Testis (tissue), 3 donors: Measurements from ENCODE around the gene TMEM213. TPM values are rescaled to one million over a fixed set of nuclear protein-coding genes. Genes with fewer than 3 reads are reported as not detected.

Experiments used
- DNase-seq: peaks from one replicate; pipeline ENCODE4 v3.0.0-alpha.2; 2019
- H3K27ac ChIP-seq, 2 donors: fragments of 200-600 bp; sonication (generic); one replicate each; pipeline ENCODE4 v1.5.1; 2019
- H3K27me3 ChIP-seq: fragments of 200-600 bp; sonication (generic); one replicate; pipeline ENCODE4 v1.5.1; 2019
- H3K36me3 ChIP-seq: fragments of 200-600 bp; sonication (generic); one replicate; pipeline ENCODE4 v1.5.1; 2017; ENCODE audit warnings: low read depth; ENCODE audit errors: missing control alignments
- H3K4me1 ChIP-seq: fragments of 200-600 bp; sonication (generic); one replicate; pipeline ENCODE4 v1.5.1; 2019
- H3K4me3 ChIP-seq, 2 donors: fragments of 200-600 bp; sonication (generic); one replicate each; pipeline ENCODE4 v1.5.1; 2017 to 2019
- H3K9me3 ChIP-seq: fragments of 200-600 bp; sonication (generic); one replicate; pipeline ENCODE4 v1.5.1; 2017
- POLR2A ChIP-seq: fragments of 450-650 bp; IDR thresholded peaks from one replicate; pipeline ENCODE4 v1.6.1; 2017; ENCODE audit warnings: antibody characterized with exemption, mild to moderate bottlenecking, moderate library complexity
- WGBS, 2 donors: methylation state at CpG; one replicate each; pipeline ENCODE4 v1.1.5; 2018; 5-methylcytosine and 5-hydroxymethylcytosine counted together
- intact Hi-C: fragments of 100-400 bp; cut with DNase I; formaldehyde crosslinking; loops from one replicate; pipeline ENCODE4 v1.15.1; 2023; ENCODE audit warnings: low total_unique reads
- polyA plus RNA-seq: library from polyadenylated mRNA; stranded (reverse); fragments of 350-450 nt; fragmentation: Illumina TruSeq; extraction: RNeasy Lipid Tissue Mini Kit (QIAGEN cat#74804); gene quantifications from one replicate; pipeline ENCODE4 v1.2.3, GENCODE V29; 2014; ENCODE audit warnings: low read depth, low replicate concordance; ENCODE audit not compliant: insufficient read depth
- total RNA-seq, 2 donors: library from RNA; depleted of rRNA; stranded (reverse); fragments of >200 nt; gene quantifications; one replicate each; pipeline ENCODE4 v1.2.3, GENCODE V29; 2016
- TF ChIP-seq, protein P1 (sequence below), 3 experiments: fragments of 450-650 bp in 2 of 3; fragments of 200-600 bp in 1 of 3; sonication (generic) in 1 of 3; IDR thresholded peaks; one replicate each; pipeline ENCODE4 v1.5.1; 2016 to 2019; ENCODE audit warnings: antibody characterized with exemption in 3 of 3, mild to moderate bottlenecking in 2 of 3, moderate library complexity in 1 of 3

TMEM213 gene
- total and polyA plus RNA-seq, 3 donors from 2014 or later, result 0.09 to 0.31 TPM; not detected in 1

DNA sequence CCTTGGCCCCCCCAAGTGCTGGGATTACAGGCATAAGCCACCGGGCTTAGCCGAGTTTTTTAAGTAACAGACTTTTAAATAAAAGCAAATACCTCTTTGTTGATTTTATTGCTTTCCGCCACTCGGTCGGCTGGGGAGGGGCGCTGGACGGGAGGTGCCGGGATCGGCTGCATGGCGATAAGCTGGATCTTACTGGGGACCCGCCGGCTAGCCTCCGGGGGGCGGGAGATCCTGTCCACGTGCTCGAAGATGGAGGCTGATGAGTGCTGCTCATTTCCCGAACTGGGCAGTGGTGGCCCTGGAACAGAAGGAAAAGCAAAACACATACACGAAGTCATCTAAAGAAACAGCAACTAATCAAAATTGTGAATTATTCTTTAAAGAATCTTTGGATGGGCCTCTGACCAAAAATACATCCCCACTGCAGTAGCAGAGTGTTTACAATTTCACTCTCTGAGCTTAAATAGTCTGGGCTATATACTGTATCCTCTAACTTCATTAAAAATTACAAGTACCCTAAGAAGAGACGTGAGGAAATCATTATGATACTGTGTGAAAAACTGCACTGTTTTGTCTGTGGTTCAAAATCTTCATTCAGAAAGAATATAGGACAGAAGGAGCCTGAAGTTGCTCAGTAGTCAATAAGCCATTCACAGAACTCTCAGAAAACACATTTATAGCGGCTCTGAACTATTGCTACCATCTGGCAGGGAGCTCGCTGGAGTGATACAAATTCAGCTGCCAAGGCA, 73.4 kb downstream of the TMEM213 start:
- Histone ChIP-seq H3K4me1 (no peaks in the 10 kb centered on the region), H3K36me3 (no peaks in the 10 kb centered on the region), H3K27me3 (no peaks in the 10 kb centered on the region), H3K9me3 (no peaks in the 10 kb centered on the region), H3K27ac (no peak overlapping the region), H3K4me3 (no peak overlapping the region)
- 92 to 96% methylated on average over 21 of the region's 21 CpGs for WGBS, 2 donors
- TF ChIP-seq, protein P1, sequence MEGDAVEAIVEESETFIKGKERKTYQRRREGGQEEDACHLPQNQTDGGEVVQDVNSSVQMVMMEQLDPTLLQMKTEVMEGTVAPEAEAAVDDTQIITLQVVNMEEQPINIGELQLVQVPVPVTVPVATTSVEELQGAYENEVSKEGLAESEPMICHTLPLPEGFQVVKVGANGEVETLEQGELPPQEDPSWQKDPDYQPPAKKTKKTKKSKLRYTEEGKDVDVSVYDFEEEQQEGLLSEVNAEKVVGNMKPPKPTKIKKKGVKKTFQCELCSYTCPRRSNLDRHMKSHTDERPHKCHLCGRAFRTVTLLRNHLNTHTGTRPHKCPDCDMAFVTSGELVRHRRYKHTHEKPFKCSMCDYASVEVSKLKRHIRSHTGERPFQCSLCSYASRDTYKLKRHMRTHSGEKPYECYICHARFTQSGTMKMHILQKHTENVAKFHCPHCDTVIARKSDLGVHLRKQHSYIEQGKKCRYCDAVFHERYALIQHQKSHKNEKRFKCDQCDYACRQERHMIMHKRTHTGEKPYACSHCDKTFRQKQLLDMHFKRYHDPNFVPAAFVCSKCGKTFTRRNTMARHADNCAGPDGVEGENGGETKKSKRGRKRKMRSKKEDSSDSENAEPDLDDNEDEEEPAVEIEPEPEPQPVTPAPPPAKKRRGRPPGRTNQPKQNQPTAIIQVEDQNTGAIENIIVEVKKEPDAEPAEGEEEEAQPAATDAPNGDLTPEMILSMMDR (IDR thresholded peaks at IDR 0.05), result no peak
- TF ChIP-seq POLR2A, result no peak
- no peak for DNase-seq
- intact Hi-C loops, result no loop called here

GRCh38 chr7:138871814-138872090, 74.0 kb downstream of the TMEM213 start:
- no peaks in the 10 kb centered on the region for H3K9me3 ChIP-seq
- no peaks in the 10 kb centered on the region for H3K27me3 ChIP-seq
- WGBS, 2 donors, result 96 to 98% methylated on average over 5 of the region's 5 CpGs
- no peaks in the 10 kb centered on the region for H3K4me1 ChIP-seq
- H3K4me3 ChIP-seq, result no peak overlapping the region
- TF ChIP-seq, protein P1 (IDR thresholded peaks at IDR 0.05), result no peak
- no peak for TF ChIP-seq POLR2A
- H3K27ac ChIP-seq, result no peak overlapping the region
- intact Hi-C loops, result no loop called here
- no peaks in the 10 kb centered on the region for H3K36me3 ChIP-seq
- DNase-seq, result no peak

- no peaks in the 10 kb centered on the region for H3K9me3 ChIP-seq
- H3K36me3 ChIP-seq, result no peaks in the 10 kb centered on the region
- TF ChIP-seq, protein P1 (IDR thresholded peaks at IDR 0.05), result no peak
- no peak for TF ChIP-seq POLR2A
- no peaks in the 10 kb centered on the region for H3K4me1 ChIP-seq
- WGBS, 2 donors, result 90 to 94% methylated on average over 4 of the region's 4 CpGs
- no peak overlapping the region for H3K4me3 ChIP-seq
- no peak overlapping the region for H3K27ac ChIP-seq
- DNase-seq, result no peak
- H3K27me3 ChIP-seq, result no peaks in the 10 kb centered on the region
- intact Hi-C loops, result no loop called here
These were observed 74.8 kb downstream of the TMEM213 start for GRCh38 chr7:138872576-138872975.

- intact Hi-C loops, result no loop called here
These were observed 75.6 kb downstream of the TMEM213 start for GRCh38 chr7:138873220-138873892.

More at GRCh38 chr7:138873220-138873892, 75.6 kb downstream of the TMEM213 start:
- no peaks in the 10 kb centered on the region for H3K9me3 ChIP-seq
- no peak overlapping the region for H3K4me3 ChIP-seq
- H3K27ac ChIP-seq, result no peak overlapping the region
- no peak for TF ChIP-seq POLR2A
- TF ChIP-seq, protein P1 (IDR thresholded peaks at IDR 0.05), result no peak
- H3K27me3 ChIP-seq, result no peaks in the 10 kb centered on the region
- no peak for DNase-seq
- WGBS, 2 donors, result 88 to 98% methylated on average over 5 of the region's 5 CpGs
- no peaks in the 10 kb centered on the region for H3K4me1 ChIP-seq
- no peaks in the 10 kb centered on the region for H3K36me3 ChIP-seq
